Measurements from ENCODE around the gene AOC2. TPM values are rescaled to one million over a fixed set of nuclear protein-coding genes. Genes with fewer than 3 reads are reported as not detected.
"Not testable (repeated sequence)": the region's sequence is repeated elsewhere in the genome, so short reads cannot be mapped to it uniquely, and the experiment has no call there.

AOC2 gene
- total RNA-seq, 1 experiment from 2014 or later, result 7.1 TPM

DNA sequence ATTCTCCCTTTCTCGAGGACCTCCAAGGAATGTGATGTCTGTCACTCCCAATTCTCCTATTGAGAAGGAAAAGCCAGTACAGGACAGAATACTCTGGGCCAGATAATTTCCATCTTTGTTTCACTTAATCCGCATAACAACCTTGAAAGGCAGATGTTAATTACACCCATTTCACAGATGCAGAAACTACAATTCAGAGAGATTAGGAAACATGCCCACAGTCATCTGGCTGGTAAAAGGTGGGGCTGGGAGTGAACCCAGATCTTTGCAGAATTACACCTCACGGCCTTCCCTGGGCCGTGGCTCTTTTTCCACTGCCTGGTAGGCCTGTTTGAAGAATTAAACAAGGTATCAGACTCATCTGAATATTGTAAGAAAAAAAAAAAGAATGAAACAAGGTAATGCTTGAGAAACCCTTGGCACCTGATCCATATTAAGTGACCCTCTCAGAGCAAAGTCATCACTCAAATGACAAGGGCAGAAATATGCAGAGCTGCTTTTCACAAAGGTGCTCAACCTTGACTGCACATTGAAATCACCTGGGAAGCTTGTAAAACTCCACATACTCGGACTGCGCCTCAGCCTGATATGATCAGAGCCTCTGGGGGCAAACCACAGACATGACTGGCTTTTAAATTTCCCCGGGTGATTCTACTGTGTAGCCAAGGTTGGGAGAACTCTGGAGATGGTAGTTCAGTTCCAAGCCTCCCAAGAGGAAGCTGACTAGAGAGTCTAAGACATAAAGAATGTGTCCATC lies 39.6 kb downstream of the AOC2 start:
- H3K4me2 ChIP-seq (ENCODE audit: insufficient read depth, insufficient read length, low read length), result no peak overlapping the region
- H3K79me1 ChIP-seq (ENCODE audit: insufficient read depth, low read depth, low read length, poor library complexity, severe bottlenecking), result no peaks in the 10 kb centered on the region
- TF ChIP-seq CTCF (conservative IDR thresholded peaks at IDR 0.05), result no peak
- H2BK12ac ChIP-seq (ENCODE audit: insufficient read length, low read depth, low read length), result no peak overlapping the region
- no peak overlapping the region for H3T11ph ChIP-seq (ENCODE audit: low read length)
- H4K20me1 ChIP-seq (ENCODE audit: control insufficient read depth, insufficient read depth, insufficient read length), result no peaks in the 10 kb centered on the region
- H2BK15ac ChIP-seq (ENCODE audit: low read depth, low read length), result no peak overlapping the region
- Mint-ChIP-seq H3K36me3 (ENCODE audit: insufficient read depth in 1 of 3, low read depth in 3 of 3) (no peaks in the 10 kb centered on the region), H3K4me3 (no peak overlapping the region), H3K4me1 (peaks cover 13% of the 10 kb centered on the region in 2 experiments), H3K27ac (no peak overlapping the region), H3K9me3 (no peaks in the 10 kb centered on the region), H3K27me3 (ENCODE audit: low read depth) (peaks cover 25% of the 10 kb centered on the region)
- H3K56ac ChIP-seq (ENCODE audit: insufficient read length, low read depth, low read length), result no peak overlapping the region
- H2AK5ac ChIP-seq (ENCODE audit: insufficient read length, low read length), result no peak overlapping the region
- H3K23me2 ChIP-seq (ENCODE audit: insufficient read length, low read depth, low read length, poor library complexity, severe bottlenecking), result no peaks in the 10 kb centered on the region
- H3K27me3 ChIP-seq (ENCODE audit: insufficient read depth, low read length), result no peaks in the 10 kb centered on the region
- no peak for DNase-seq
- H3K9ac ChIP-seq (ENCODE audit: extremely low read depth, insufficient read length, low read length), result no peak overlapping the region
- no peak overlapping the region for H4K8ac ChIP-seq (replicated peaks; ENCODE audit: insufficient read length, low read depth, low read length)
- no peaks in the 10 kb centered on the region for H3K4me1 ChIP-seq (ENCODE audit: insufficient read depth, low read length)
- H2BK5ac ChIP-seq (ENCODE audit: insufficient read length, low read length), result no peak overlapping the region
- WGBS (ENCODE audit: extremely low coverage, insufficient read length, low lambda C conversion rate), result no CpG with 5 or more reads among the region's 7 CpGs
- peak overlapping the region; percentile 15 for H2BK120ac ChIP-seq (ENCODE audit: low read depth, low read length, poor library complexity, severe bottlenecking)
- H4K5ac ChIP-seq (ENCODE audit: insufficient read length, low read depth, low read length), result no peak overlapping the region
- H3K79me2 ChIP-seq (ENCODE audit: insufficient read depth, low read length), result no peaks in the 10 kb centered on the region
- no peak overlapping the region for H4K91ac ChIP-seq (ENCODE audit: insufficient read length, low read depth, low read length)
- H3K14ac ChIP-seq (ENCODE audit: insufficient read depth, low read length), result no peak overlapping the region
- no peak overlapping the region for H3K27ac ChIP-seq (ENCODE audit: insufficient read length, low read depth, low read length)
- H2AFZ ChIP-seq (ENCODE audit: low read length), result no peak overlapping the region
- no peak overlapping the region for H3K4ac ChIP-seq (ENCODE audit: low read depth, low read length)
- H3K18ac ChIP-seq (ENCODE audit: insufficient read length, low read depth, low read length), result no peak overlapping the region
- H2BK20ac ChIP-seq (ENCODE audit: low read depth, low read length, poor library complexity, severe bottlenecking), result no peak overlapping the region
- no peaks in the 10 kb centered on the region for H3K9me3 ChIP-seq (ENCODE audit: control insufficient read depth, low read depth, low read length)
- H3K23ac ChIP-seq (ENCODE audit: insufficient read length, low read depth, low read length), result no peak overlapping the region

- H3K23me2 ChIP-seq (ENCODE audit: insufficient read length, low read depth, low read length, poor library complexity, severe bottlenecking); H4K91ac ChIP-seq (ENCODE audit: insufficient read length, low read depth, low read length); H3T11ph ChIP-seq (ENCODE audit: low read length); H2BK120ac ChIP-seq (ENCODE audit: low read depth, low read length, poor library complexity, severe bottlenecking); H3K4me1 Mint-ChIP-seq; H4K8ac ChIP-seq (replicated peaks; ENCODE audit: insufficient read length, low read depth, low read length); H3K27me3 ChIP-seq (ENCODE audit: insufficient read depth, low read length); H3K4me2 ChIP-seq (ENCODE audit: insufficient read depth, insufficient read length, low read length); H3K18ac ChIP-seq (ENCODE audit: insufficient read length, low read depth, low read length); H3K9me3 Mint-ChIP-seq; H2AFZ ChIP-seq (ENCODE audit: low read length); H2BK12ac ChIP-seq (ENCODE audit: insufficient read length, low read depth, low read length); H3K23ac ChIP-seq (ENCODE audit: insufficient read length, low read depth, low read length); H3K4ac ChIP-seq (ENCODE audit: low read depth, low read length); H3K4me3 Mint-ChIP-seq; H3K4me1 ChIP-seq (ENCODE audit: insufficient read depth, low read length); H4K5ac ChIP-seq (ENCODE audit: insufficient read length, low read depth, low read length); H2AK5ac ChIP-seq (ENCODE audit: insufficient read length, low read length); H4K20me1 ChIP-seq (ENCODE audit: control insufficient read depth, insufficient read depth, insufficient read length); H3K56ac ChIP-seq (ENCODE audit: insufficient read length, low read depth, low read length); H3K79me2 ChIP-seq (ENCODE audit: insufficient read depth, low read length); H2BK20ac ChIP-seq (ENCODE audit: low read depth, low read length, poor library complexity, severe bottlenecking); H2BK5ac ChIP-seq (ENCODE audit: insufficient read length, low read length); H3K79me1 ChIP-seq (ENCODE audit: insufficient read depth, low read depth, low read length, poor library complexity, severe bottlenecking); H3K14ac ChIP-seq (ENCODE audit: insufficient read depth, low read length); DNase-seq; H3K9me3 ChIP-seq (ENCODE audit: control insufficient read depth, low read depth, low read length); H3K36me3 Mint-ChIP-seq (ENCODE audit: insufficient read depth in 1 of 3, low read depth in 3 of 3); H3K27me3 Mint-ChIP-seq (ENCODE audit: low read depth); H2BK15ac ChIP-seq (ENCODE audit: low read depth, low read length); H3K27ac ChIP-seq (ENCODE audit: insufficient read length, low read depth, low read length); H3K9ac ChIP-seq (ENCODE audit: extremely low read depth, insufficient read length, low read length): not testable (repeated sequence)
- no CpG with 5 or more reads among the region's 3 CpGs for WGBS (ENCODE audit: extremely low coverage, insufficient read length, low lambda C conversion rate)
- peak overlapping the region in 1 of 3 experiments; percentile 83; a peak in 1 of 7 replicates for H3K27ac Mint-ChIP-seq
These were observed 41.4 kb downstream of the AOC2 start for GRCh38 chr17:42885806-42886205.

Data from H9 (cell line).